GM20000 (cell line): ENCODE results near the gene RNF114.
"Not testable (repeated sequence)": the region's sequence is repeated elsewhere in the genome, so short reads cannot be mapped to it uniquely, and the experiment has no call there.

Experiments
- DNase-seq: peaks from one replicate; pipeline ENCODE4 v3.0.0; 2012; ENCODE audit warnings: low spot score
- CTCF ChIP-seq: IDR thresholded peaks from 2 replicates; pipeline ENCODE4 v1.5.1; 2012; ENCODE audit warnings: mild to moderate bottlenecking, control low read depth; ENCODE audit errors: extremely low read depth, missing control alignments

RNF114 gene

GRCh38 chr20:49973981-49974380 is 37.8 kb downstream of the RNF114 start:
- DNase-seq: no peak
- TF ChIP-seq CTCF: no peak

GRCh38 chr20:49976542-49976941 is 40.3 kb downstream of the RNF114 start:
- DNase-seq: no peak
- TF ChIP-seq CTCF: no peak

GRCh38 chr20:49977740-49978139 is 41.5 kb downstream of the RNF114 start:
- DNase-seq: not testable (repeated sequence)

- no peak for TF ChIP-seq CTCF
- DNase-seq: no peak
Measured at GRCh38 chr20:49978685-49979029, 42.5 kb downstream of the RNF114 start.

GRCh38 chr20:49979030-49979832 is 43.0 kb downstream of the RNF114 start:
- peak; percentile 82 for DNase-seq
- TF ChIP-seq CTCF: peak; percentile 89

- DNase-seq: no peak
- TF ChIP-seq CTCF: no peak
Measured at GRCh38 chr20:49980140-49981008, 44.2 kb downstream of the RNF114 start.

- TF ChIP-seq CTCF: no peak
- no peak for DNase-seq
Measured at GRCh38 chr20:49981218-49982071, 45.2 kb downstream of the RNF114 start.
